ENCODE data around the gene GALP. TPM values are rescaled to one million over a fixed set of nuclear protein-coding genes. Genes with fewer than 3 reads are reported as not detected.
A peak's percentile ranks its signal among the peaks of the same experiment; 100 is the strongest.
"Not testable (repeated sequence)": the region's sequence is repeated elsewhere in the genome, so short reads cannot be mapped to it uniquely, and the experiment has no call there.

GALP gene
- total RNA-seq, 2 donors from 2014 or later: not detected

- ATAC-seq (no peak), DNase-seq (no peak)
- intact Hi-C loops (cut with DNase I): loop anchor here in 1 of 2 donors (5.0 kb wide), 1 partner anchor 97 kb away; no protein-coding TSS in a partner anchor
Observed at GRCh38 chr19:56174086-56174485, 1.7 kb upstream of the GALP start.

DNA sequence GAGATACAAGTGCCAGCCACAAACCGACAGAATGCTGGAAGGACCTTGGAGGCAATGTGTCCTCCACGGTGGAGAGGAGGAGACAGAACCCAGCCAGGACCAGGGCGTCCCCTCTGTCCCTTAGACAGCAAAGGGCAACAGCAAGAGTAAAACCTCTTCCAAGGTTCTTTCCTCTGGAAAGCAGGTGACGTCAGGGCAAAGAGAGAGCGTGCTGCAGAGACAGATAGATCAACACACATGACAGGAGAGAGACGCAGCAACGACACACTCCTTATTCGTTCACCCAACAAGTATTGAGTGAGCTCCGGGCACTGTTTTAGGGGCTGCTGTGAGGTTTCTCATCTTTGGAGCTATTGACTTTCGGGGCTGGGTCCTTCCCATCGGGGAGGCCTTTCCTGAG is 1.3 kb upstream of the GALP start:
- DNase-seq: no peak
- no peak for ATAC-seq
- intact Hi-C loops (cut with DNase I): loop anchor here in 1 of 2 donors (5.0 kb wide), 1 partner anchor 97 kb away; no protein-coding TSS in a partner anchor

DNA sequence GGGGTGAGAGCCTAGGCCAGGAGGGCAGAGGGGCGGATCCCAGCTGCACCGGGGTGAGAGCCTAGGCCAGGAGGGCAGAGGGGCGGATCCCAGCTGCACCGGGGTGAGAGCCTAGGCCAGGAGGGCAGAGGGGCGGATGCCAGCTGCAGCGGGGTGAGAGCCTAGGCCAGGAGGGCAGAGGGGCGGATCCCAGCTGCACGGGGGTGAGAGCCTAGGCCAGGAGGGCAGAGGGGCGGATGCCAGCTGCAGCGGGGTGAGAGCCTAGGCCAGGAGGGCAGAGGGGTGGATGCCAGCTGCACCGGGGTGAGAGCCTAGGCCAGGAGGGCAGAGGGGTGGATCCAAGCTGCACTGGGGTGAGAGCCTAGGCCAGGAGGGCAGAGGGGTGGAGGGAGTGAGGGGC is 502 bp downstream of the GALP start:
- ATAC-seq; DNase-seq; intact Hi-C loops (cut with DNase I): not testable (repeated sequence)

DNA sequence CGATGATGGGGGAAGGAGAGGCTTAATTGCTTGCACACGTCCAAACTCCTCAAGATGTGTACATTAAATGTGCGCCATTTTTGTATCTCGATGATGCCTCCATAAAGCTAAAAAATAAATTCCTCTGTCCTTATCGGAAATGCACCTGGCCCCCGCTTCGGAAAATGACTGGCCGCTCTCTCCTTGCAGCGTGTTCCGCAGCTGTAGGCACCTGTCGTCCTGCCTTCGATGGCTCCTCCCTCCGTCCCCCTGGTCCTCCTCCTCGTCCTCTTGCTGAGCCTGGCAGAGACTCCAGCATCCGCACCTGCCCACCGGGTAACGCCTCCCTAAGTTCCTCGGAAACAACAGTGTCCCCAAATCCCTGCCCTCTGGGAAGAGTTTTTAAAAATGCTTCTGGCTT is 1.1 kb downstream of the GALP start:
- intact Hi-C loops (cut with DNase I): no loop called here
- DNase-seq: no peak
- ATAC-seq: no peak

- intact Hi-C loops (cut with DNase I): no loop called here
- no peak for DNase-seq
- ATAC-seq: no peak
Observed at GRCh38 chr19:56177564-56178243, 1.9 kb downstream of the GALP start.

- intact Hi-C loops (cut with DNase I): no loop called here
- DNase-seq (no peak), ATAC-seq (no peak)
Observed at GRCh38 chr19:56189785-56190184, 14.0 kb downstream of the GALP start.

DNA sequence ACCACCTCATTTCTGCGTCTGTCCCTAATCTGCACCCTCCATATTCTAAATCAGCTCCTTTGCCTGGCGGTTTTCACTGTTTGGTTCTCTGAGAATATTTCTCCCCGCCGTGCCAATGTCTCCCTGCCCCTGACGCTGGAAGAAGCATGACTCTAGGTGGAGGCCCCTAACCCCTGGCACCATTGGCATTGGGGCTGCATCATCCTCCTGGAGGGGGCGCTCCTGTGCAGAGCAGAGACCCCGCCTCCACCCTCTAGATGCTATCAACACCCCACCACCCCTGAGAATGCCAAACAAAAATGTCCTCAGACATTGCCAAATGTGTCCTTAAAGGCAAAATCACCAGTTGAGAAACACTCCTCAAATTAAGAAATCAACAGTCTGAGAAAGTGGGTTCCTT is 15.3 kb downstream of the GALP start:
- no peak for DNase-seq

DNA sequence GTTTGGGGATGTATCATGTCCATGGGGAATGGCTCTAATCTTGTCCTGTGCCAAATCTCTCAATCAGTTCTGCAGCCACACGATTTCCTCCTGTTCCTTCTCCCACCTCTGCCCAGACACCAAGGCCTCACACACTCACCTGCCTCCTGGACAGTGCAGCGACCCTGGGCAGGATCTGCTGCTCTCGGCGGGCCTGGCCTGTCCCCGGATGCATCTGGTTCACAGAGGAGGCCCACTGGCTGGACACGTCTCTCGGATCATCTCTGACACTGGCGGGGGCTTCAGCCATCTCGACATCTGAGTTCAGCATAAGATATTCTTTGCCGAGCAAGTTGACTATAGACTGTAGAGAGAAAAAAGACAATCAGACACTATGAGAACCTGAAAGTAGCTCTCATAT is 15.9 kb downstream of the GALP start:
- intact Hi-C loops (cut with DNase I): no loop called here
- DNase-seq: no peak
- ATAC-seq: no peak

More for the DNA sequence above, 15.3 kb downstream of the GALP start:
- intact Hi-C loops (cut with DNase I): no loop called here
- no peak for ATAC-seq

GRCh38 chr19:56193981-56194640 is 18.3 kb downstream of the GALP start:
- ATAC-seq (no peak), DNase-seq (no peak)
- intact Hi-C loops (cut with DNase I): no loop called here

- ATAC-seq; intact Hi-C loops (cut with DNase I); DNase-seq: not testable (repeated sequence)
Observed at GRCh38 chr19:56197646-56198045, 21.8 kb downstream of the GALP start, which contains the start of gene ZSCAN5B. ZSCAN5B (minus strand) TSS chr19:56197783; CDS start chr19:56193052, 4,731 bp downstream.

DNA sequence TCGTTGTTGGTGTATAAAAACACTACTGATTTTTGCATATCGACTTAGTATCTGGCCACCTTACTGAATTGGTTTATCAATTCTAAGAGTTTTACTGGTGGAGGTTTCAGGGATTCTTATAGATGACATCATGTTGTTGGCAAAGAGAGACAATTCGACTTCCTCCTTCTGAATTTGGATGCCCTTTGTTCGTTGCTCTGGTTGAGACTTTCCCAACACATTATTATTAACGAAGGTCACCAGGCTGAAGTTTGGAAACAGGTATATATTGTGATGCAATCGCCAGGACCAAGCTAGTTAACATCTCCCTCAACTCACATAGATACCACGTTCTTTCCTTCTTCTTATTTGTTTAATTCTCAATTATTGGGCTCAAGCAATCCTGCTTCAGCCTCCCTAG is 23.9 kb downstream of the GALP start:
- intact Hi-C loops (cut with DNase I): no loop called here
- ATAC-seq (no peak), DNase-seq (no peak)

DNA sequence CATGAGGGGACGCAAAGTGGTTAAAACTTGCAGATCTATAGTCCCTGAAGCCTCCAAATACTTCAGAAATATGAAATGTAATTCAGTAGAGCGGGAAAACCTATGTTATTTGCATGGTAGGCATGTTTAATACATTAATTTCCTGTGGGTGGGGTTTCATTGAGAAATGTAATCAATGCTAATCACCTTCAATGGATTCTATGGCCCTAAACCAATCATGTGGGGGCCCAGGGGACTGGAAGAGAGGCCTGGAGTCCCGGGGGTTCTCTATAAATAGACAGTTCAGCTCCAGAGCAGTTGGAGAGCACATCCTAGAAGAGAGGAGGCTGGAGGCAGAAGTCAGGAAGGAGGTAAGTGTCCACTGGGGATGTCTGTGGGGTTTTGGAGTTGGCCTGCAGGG is 26.2 kb downstream of the GALP start, which contains the start of gene ZSCAN5C:
TSS of gene ZSCAN5C (plus strand) at position 301 of the 400 bp plus-strand sequence. CDS start 3,641 bp downstream, outside the sequence.
- intact Hi-C loops (cut with DNase I): no loop called here
- DNase-seq: no peak
- ATAC-seq: no peak

DNA sequence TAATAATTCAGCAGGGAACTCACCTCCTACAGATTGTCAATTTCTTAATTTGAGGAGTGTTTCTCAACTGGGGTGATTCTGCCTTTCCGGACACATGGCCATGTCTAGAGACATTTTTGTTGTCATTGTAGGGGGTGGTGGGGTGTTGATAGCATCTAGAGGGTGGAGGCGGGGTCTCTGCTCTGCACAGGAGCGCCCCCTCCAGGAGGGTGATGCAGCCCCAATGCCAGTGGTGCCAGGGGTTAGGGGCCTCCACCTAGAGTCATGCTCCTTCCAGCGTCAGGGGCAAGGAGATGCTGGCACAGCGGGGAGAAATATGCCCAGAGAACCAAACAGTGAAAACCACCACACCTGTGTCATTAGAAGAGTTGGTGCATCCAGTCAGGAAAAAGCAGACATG is 31.8 kb downstream of the GALP start:
- intact Hi-C loops (cut with DNase I); DNase-seq: not testable (repeated sequence)

GRCh38 chr19:56209091-56209490 is 33.3 kb downstream of the GALP start:
- ATAC-seq: no peak
- intact Hi-C loops (cut with DNase I): no loop called here

More for the DNA sequence above, 31.8 kb downstream of the GALP start:
- not testable (repeated sequence) for ATAC-seq

GRCh38 chr19:56210036-56210435 is 34.2 kb downstream of the GALP start:
- intact Hi-C loops (cut with DNase I); ATAC-seq; DNase-seq: not testable (repeated sequence)

More at GRCh38 chr19:56209091-56209490, 33.3 kb downstream of the GALP start:
- no peak for DNase-seq

- ATAC-seq (no peak), DNase-seq (no peak)
- intact Hi-C loops (cut with DNase I): no loop called here
Observed at GRCh38 chr19:56211718-56212117, 35.9 kb downstream of the GALP start.

DNA sequence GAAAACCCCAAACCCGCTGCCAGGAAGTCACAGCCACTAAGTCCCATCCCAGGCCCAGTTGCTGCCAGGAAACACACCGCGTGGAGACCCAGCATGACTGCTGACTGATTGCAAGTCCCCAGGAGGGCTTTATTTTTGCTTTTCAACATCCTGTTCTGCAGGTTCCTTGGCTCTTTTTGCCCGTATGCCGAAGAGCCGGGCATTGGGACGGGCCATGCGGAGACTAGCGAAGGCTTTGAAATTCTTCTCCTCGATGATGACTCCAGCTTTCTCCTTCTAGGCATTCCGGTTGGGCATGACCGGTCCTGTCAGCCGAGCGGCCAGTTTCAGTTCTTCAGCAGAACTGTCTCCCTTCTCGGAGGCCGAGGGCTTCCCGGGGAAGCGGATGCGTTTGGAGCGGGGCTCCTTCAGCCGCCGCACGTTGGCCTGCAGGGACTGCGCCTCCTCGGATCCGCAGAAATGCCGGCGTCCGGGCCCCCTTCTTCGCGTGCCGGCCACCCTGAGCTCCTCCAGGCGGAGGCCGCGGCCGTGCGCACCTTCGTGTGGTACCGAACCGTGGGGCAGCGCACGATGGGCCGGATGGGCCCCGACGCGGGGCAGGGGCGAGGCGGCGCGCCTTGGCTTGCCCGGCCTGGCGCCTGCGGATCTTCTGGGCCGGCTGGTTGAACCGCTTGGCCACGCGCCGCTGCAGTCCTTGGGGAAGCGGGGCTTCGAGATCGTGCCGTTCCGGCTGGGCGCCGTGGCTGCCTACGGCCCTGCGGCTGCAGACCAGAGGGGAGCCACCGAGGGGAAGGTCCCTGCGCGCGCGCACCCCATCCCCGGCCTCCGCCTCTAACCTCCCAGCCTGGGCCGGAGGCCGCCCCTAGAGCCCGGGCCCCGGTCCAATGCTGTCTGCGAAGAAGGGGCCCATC is 41.5 kb downstream of the GALP start:
- ATAC-seq (peak; percentile 38 to 63), DNase-seq (peak; percentile 29)
- intact Hi-C loops (cut with DNase I): no loop called here

DNA sequence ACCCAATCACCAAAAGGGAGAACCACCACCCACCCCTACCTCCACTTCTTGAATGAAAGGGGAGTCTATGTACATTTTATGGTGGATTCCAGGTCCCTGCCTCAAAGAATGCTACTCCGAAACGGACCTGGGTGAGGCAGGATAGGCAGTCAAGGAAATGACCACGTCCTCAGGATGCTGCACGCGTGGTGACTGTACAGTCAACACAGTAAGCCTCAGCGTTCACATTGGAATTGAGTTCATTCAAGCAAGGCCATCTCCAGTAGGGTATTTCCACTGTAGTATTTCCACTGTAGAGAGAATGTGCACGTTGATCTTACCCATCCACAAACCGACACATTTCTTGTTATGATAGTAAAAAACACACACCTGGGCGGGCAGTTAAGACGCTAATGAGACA is 43.2 kb downstream of the GALP start:
- intact Hi-C loops (cut with DNase I): no loop called here
- ATAC-seq: no peak
- no peak for DNase-seq

GRCh38 chr19:56221442-56221841 is 45.6 kb downstream of the GALP start:
- ATAC-seq; intact Hi-C loops (cut with DNase I); DNase-seq: not testable (repeated sequence)

Data from left cardiac atrium (tissue), 4 donors.